KOPT-K1 (cell line): ENCODE results near the gene RPS15A.
"Not testable (repeated sequence)": the region's sequence is repeated elsewhere in the genome, so short reads cannot be mapped to it uniquely, and the experiment has no call there.

ENCODE experiments used
- H3K27ac ChIP-seq: fragments of 200-600 bp; sonication (generic); 2 replicates; pipeline ENCODE4 v1.5.1; 2016; ENCODE audit warnings: antibody characterized with exemption, mild to moderate bottlenecking, low read depth, low read length; ENCODE audit not compliant: poor library complexity, severe bottlenecking
- H3K36me3 ChIP-seq: fragments of 200-600 bp; sonication (generic); 2 replicates; pipeline ENCODE4 v1.5.1; 2017; ENCODE audit warnings: antibody characterized with exemption, mild to moderate bottlenecking, low read length, moderate library complexity; ENCODE audit not compliant: insufficient read depth
- H3K9me3 ChIP-seq: fragments of 200-600 bp; sonication (generic); 2 replicates; pipeline ENCODE4 v1.5.1; 2017; ENCODE audit warnings: antibody characterized with exemption, low read length, mild to moderate bottlenecking; ENCODE audit not compliant: insufficient read depth, poor library complexity, severe bottlenecking

The RPS15A gene

DNA sequence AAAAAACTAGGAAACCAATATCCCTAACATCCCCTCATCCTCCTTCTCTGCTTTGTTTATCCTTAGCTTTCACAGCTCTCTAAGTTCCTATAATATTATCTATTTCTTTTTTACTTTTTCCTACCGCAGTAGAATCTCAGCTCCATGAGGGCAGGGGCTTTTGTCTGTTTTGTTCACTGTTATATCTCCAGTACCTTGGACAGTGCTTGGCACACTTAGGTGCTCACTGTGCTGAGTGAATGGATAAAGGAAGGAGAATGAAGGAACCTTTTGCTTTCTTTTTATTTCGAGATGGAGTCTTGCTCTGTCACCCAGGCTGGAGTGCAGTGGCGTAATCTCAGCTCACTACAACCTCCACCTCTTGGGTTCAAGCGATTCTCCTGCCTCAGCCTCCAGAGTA lies 51.4 kb downstream of the RPS15A start:
- H3K36me3 ChIP-seq, H3K27ac ChIP-seq, H3K9me3 ChIP-seq: not testable (repeated sequence)

DNA sequence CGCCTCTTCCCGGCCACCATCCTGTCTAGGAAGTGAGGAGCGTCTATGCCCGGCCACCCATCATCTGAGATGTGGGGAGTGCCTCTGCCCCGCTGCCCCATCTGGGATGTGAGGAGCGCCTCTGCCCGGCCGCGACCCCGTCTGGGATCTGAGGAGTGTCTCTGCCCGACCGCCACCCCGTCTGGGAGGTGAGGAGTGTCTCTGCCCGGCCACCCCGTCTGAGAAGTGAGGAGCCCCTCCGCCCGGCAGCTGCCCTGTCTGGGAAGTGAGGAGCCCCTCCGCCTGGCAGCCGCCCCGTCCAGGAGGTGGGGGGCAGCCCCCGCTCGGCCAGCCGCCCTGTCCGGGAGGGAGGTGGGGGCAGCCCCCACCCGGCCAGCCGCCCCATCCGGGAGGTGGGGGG lies 55.9 kb downstream of the RPS15A start:
- not testable (repeated sequence) for H3K9me3 ChIP-seq, H3K36me3 ChIP-seq, H3K27ac ChIP-seq
